Hepatocyte (in vitro differentiated cells): ENCODE data around the gene SPINK2. TPM values are rescaled to one million over a fixed set of nuclear protein-coding genes. Genes with fewer than 3 reads are reported as not detected.

Experiments used
- DNase-seq: peaks from one replicate; pipeline ENCODE4 v3.0.0-alpha.2; 2016; ENCODE audit warnings: low spot score
- H2AFZ ChIP-seq: fragments of 200-600 bp; sonication (generic); 2 replicates; pipeline ENCODE4 v1.6.0; 2016; ENCODE audit warnings: antibody characterized with exemption, mild to moderate bottlenecking
- H3K27ac ChIP-seq: fragments of 200-600 bp; sonication (generic); 2 replicates; pipeline ENCODE4 v1.5.1; 2016; ENCODE audit warnings: mild to moderate bottlenecking
- H3K27me3 ChIP-seq: fragments of 200-600 bp; sonication (generic); 2 replicates; pipeline ENCODE4 v1.6.1; 2016
- H3K36me3 ChIP-seq: fragments of 200-600 bp; sonication (generic); replicated peaks from 2 replicates; pipeline ENCODE4 v1.5.1; 2016; ENCODE audit warnings: low read depth; ENCODE audit not compliant: insufficient read depth
- H3K4me1 ChIP-seq: fragments of 200-600 bp; sonication (generic); 2 replicates; pipeline ENCODE4 v1.5.1; 2016; ENCODE audit warnings: mild to moderate bottlenecking, moderate library complexity; ENCODE audit not compliant: insufficient read depth
- H3K4me2 ChIP-seq: fragments of 200-600 bp; sonication (generic); 2 replicates; pipeline ENCODE4 v1.6.0; 2016
- H3K4me3 ChIP-seq: fragments of 200-600 bp; sonication (generic); 2 replicates; pipeline ENCODE4 v1.5.1; 2016; ENCODE audit warnings: mild to moderate bottlenecking
- H3K79me2 ChIP-seq: fragments of 200-600 bp; sonication (generic); 2 replicates; pipeline ENCODE4 v1.6.0; 2017; ENCODE audit warnings: mild to moderate bottlenecking
- H3K9me2 ChIP-seq: fragments of 200-600 bp; sonication (generic); replicated peaks from 2 replicates; pipeline ENCODE4 v1.6.0; 2017; ENCODE audit warnings: mild to moderate bottlenecking; ENCODE audit not compliant: insufficient read depth
- H3K9me3 ChIP-seq: fragments of 200-600 bp; sonication (generic); 2 replicates; pipeline ENCODE4 v1.5.1; 2016; ENCODE audit warnings: low read depth, mild to moderate bottlenecking
- H4K20me1 ChIP-seq: fragments of 200-600 bp; sonication (generic); 2 replicates; pipeline ENCODE4 v1.6.0; 2016; ENCODE audit warnings: mild to moderate bottlenecking; ENCODE audit not compliant: insufficient read depth, poor library complexity, severe bottlenecking
- EZH2 ChIP-seq: fragments of 200-600 bp; sonication (generic); IDR thresholded peaks from 2 replicates; pipeline ENCODE4 v1.6.1; 2016; ENCODE audit warnings: antibody characterized with exemption, mild to moderate bottlenecking, borderline replicate concordance
- EZH2phosphoT487 ChIP-seq: fragments of 200-600 bp; sonication (generic); IDR thresholded peaks from one replicate; pipeline ENCODE4 v1.6.1; 2018; ENCODE audit warnings: antibody characterized with exemption, mild to moderate bottlenecking, low read depth, moderate library complexity; ENCODE audit not compliant: unreplicated experiment, severe bottlenecking
- WGBS: methylation state at CpG from one replicate; pipeline ENCODE4 v1.1.6; 2016; ENCODE audit warnings: low lambda C conversion rate; ENCODE audit errors: missing lambda C conversion rate; 5-methylcytosine and 5-hydroxymethylcytosine counted together
- polyA plus RNA-seq: library from polyadenylated mRNA; unstranded; fragments of >200 nt; fragmentation: Nextera tagmentation; extraction: Ambion mirVana; gene quantifications from 2 replicates; pipeline ENCODE4 v1.2.1, GENCODE V29; 2016
- total RNA-seq: library from RNA; depleted of rRNA; stranded (reverse); fragments of >200 nt; gene quantifications from 2 replicates; pipeline ENCODE4 v1.2.3, GENCODE V29; 2014
- TF ChIP-seq, protein P1 (sequence below): fragments of 200-600 bp; sonication (generic); IDR thresholded peaks from 2 replicates; pipeline ENCODE4 v1.5.1; 2016; ENCODE audit warnings: antibody characterized with exemption, mild to moderate bottlenecking; ENCODE audit not compliant: poor library complexity

SPINK2 gene
- total and polyA plus RNA-seq, 2 experiments from 2014 or later: 0.77 TPM; not detected in 1

DNA sequence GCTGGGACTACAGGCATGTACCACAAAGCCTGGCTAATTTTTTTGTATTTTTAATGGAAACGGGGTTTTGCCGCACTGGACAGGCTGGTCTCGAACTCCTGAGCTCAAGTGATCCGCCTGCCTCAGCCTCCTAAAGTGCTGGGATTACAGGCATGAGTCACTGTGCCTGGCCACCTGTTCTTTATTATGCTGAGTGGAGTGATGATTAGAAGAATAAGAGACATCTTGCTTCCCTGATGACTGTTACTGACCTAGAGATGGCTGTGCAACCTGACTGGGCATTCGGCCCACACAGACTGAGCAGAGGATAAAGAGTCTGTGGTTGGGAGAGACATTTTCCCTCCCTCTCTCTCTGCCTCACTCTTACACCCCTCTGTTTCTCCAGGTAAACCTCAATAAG, 56.7 kb downstream of the SPINK2 start:
- Histone ChIP-seq H2AFZ (no peak overlapping the region), H3K27ac (no peak overlapping the region), H3K9me2 (no peaks in the 10 kb centered on the region), H3K4me1 (no peaks in the 10 kb centered on the region), H3K79me2 (no peaks in the 10 kb centered on the region), H3K4me3 (no peak overlapping the region), H3K36me3 (no peaks in the 10 kb centered on the region), H3K4me2 (no peak overlapping the region), H4K20me1 (no peaks in the 10 kb centered on the region), H3K27me3 (no peaks in the 10 kb centered on the region), H3K9me3 (no peaks in the 10 kb centered on the region)
- DNase-seq: no peak
- no peak for TF ChIP-seq EZH2phosphoT487
- no peak for TF ChIP-seq EZH2
- TF ChIP-seq, protein P1, sequence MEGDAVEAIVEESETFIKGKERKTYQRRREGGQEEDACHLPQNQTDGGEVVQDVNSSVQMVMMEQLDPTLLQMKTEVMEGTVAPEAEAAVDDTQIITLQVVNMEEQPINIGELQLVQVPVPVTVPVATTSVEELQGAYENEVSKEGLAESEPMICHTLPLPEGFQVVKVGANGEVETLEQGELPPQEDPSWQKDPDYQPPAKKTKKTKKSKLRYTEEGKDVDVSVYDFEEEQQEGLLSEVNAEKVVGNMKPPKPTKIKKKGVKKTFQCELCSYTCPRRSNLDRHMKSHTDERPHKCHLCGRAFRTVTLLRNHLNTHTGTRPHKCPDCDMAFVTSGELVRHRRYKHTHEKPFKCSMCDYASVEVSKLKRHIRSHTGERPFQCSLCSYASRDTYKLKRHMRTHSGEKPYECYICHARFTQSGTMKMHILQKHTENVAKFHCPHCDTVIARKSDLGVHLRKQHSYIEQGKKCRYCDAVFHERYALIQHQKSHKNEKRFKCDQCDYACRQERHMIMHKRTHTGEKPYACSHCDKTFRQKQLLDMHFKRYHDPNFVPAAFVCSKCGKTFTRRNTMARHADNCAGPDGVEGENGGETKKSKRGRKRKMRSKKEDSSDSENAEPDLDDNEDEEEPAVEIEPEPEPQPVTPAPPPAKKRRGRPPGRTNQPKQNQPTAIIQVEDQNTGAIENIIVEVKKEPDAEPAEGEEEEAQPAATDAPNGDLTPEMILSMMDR: no peak
- 74% methylated on average over 5 of the region's 5 CpGs for WGBS

DNA sequence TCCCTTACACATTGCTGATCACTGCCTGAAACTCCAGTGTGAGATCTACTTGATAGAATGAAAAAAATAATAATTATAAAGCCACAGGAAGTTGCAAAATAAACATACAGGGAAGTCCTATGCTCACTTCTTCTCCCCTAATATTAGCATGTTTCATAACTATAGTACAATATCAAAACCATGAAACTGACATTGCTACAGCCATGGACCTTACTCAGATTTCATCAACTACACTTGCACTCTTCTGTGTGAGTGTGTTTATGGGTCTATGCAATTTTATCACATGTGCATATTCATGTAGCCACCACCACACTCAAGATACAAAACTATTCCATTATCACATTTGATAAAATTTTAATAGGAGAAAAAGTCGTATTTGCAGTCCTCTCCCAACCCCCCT, 57.3 kb downstream of the SPINK2 start:
- Histone ChIP-seq H2AFZ (no peak overlapping the region), H3K36me3 (no peaks in the 10 kb centered on the region), H4K20me1 (no peaks in the 10 kb centered on the region), H3K27ac (no peak overlapping the region), H3K4me2 (no peak overlapping the region), H3K4me1 (no peaks in the 10 kb centered on the region), H3K27me3 (no peaks in the 10 kb centered on the region), H3K9me2 (no peaks in the 10 kb centered on the region), H3K79me2 (no peaks in the 10 kb centered on the region), H3K4me3 (no peak overlapping the region), H3K9me3 (no peaks in the 10 kb centered on the region)
- no peak for DNase-seq
- TF ChIP-seq, protein P1: no peak
- TF ChIP-seq EZH2 (no peak), EZH2phosphoT487 (no peak)
- WGBS: 87% methylated on average over 1 of the region's 1 CpG

DNA sequence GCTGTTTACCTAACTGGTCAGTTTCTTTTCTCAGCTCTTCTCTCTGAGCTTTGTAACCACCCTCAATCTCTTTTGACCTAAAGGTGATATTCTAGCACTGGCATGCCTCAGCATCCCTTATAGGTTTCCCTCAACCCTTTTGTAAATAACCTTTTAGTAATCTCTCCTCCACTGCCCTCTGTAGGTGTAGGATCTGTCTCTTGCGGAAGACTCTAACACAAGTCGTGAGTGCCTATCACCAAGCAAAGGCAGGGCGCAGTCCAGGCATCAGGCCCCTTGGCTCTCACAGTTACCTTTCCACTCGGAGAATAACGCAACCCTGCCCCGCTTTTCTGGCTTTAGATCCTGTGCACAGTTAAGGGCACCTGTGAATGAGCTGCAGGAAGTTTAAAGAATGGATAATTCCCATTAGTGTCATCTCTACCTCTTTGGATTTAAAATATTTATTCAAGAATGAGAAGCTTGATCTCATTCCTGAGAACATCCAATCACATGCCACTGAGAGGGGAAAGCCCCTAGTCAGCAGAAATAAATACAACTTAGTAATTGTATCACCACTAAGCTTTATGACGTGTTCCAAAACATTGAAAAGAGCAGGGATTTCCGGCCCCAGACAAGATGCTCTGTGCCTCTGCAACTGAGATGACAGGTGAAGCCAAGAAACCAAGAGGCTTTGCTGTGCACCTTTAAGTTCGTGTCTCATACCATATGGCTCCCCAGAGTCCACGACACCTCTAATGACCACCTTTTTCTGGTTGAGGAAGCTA, 58.8 kb downstream of the SPINK2 start:
- Histone ChIP-seq H2AFZ (no peak overlapping the region), H3K4me2 (no peak overlapping the region), H3K9me3 (no peaks in the 10 kb centered on the region), H3K79me2 (no peaks in the 10 kb centered on the region), H3K9me2 (no peaks in the 10 kb centered on the region), H3K36me3 (no peaks in the 10 kb centered on the region), H3K27ac (no peak overlapping the region), H3K4me3 (no peak overlapping the region), H3K4me1 (peaks cover 12% of the 10 kb centered on the region), H4K20me1 (no peaks in the 10 kb centered on the region), H3K27me3 (no peaks in the 10 kb centered on the region)
- TF ChIP-seq EZH2phosphoT487 (no peak), EZH2 (no peak)
- TF ChIP-seq, protein P1: no peak
- 71% methylated on average over 10 of the region's 10 CpGs for WGBS
- no peak for DNase-seq

DNA sequence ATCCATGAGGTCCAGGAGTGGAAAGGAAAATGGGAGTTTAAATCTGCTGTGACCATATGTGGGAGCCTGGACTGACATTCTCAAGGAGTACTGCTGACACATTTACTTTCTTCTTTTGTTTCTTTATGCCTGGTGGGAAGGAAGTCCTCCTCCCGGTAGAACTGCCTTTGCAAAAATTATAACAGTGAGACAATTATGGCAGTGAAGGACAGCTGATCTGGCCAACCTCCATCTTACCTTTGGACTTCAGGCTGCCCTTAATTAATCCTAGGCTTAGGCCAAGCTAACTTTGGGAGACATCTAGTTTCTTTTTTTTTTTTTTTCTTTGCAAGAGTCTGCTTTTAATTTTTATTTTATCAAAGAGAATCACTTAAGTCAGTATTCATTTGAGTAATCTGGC, 61.3 kb downstream of the SPINK2 start:
- no peak overlapping the region for H2AFZ ChIP-seq
- 48% methylated on average over 1 of the region's 1 CpG for WGBS
- no peaks in the 10 kb centered on the region for H3K9me2 ChIP-seq
- no peak overlapping the region for H3K27ac ChIP-seq
- H3K9me3 ChIP-seq: no peaks in the 10 kb centered on the region
- TF ChIP-seq, protein P1: no peak
- TF ChIP-seq EZH2phosphoT487 (no peak), EZH2 (no peak)
- H3K27me3 ChIP-seq: no peaks in the 10 kb centered on the region
- DNase-seq: no peak
- H4K20me1 ChIP-seq: no peaks in the 10 kb centered on the region
- H3K4me2 ChIP-seq: no peak overlapping the region
- H3K36me3 ChIP-seq: no peaks in the 10 kb centered on the region
- no peak overlapping the region for H3K4me3 ChIP-seq
- H3K79me2 ChIP-seq: no peaks in the 10 kb centered on the region
- H3K4me1 ChIP-seq: peaks cover 22% of the 10 kb centered on the region
